Fibroblast of villous mesenchyme (primary cell): Measurements from ENCODE around the gene CAMSAP3. TPM values are rescaled to one million over a fixed set of nuclear protein-coding genes. Genes with fewer than 3 reads are reported as not detected.

Experiments used
- DNase-seq: peaks from one replicate; pipeline ENCODE4 v3.0.0-alpha.2; 2010; ENCODE audit warnings: low read depth
- H3K4me3 ChIP-seq: 2 replicates; pipeline ENCODE4 v1.5.1; 2011; ENCODE audit warnings: low read depth, mild to moderate bottlenecking, low read length
- CTCF ChIP-seq: IDR thresholded peaks from 2 replicates; pipeline ENCODE4 v1.5.1; 2012; ENCODE audit warnings: low read depth, mild to moderate bottlenecking, low read length; ENCODE audit not compliant: insufficient read depth
- total RNA-seq: library from RNA; depleted of rRNA; stranded (reverse); fragments of >200 nt; gene quantifications from 2 replicates; pipeline ENCODE4 v1.2.3, GENCODE V29; 2012

Gene CAMSAP3
- total RNA-seq, 1 donor, result not detected

GRCh38 chr19:7560255-7560654 lies 35.4 kb upstream of the CAMSAP3 start:
- no peak for DNase-seq
- no peak overlapping the region for H3K4me3 ChIP-seq
- no peak for TF ChIP-seq CTCF

- TF ChIP-seq CTCF, result no peak
- DNase-seq, result no peak
- no peak overlapping the region for H3K4me3 ChIP-seq
Observed at GRCh38 chr19:7561325-7561724, 34.3 kb upstream of the CAMSAP3 start.

GRCh38 chr19:7562646-7563393 lies 32.8 kb upstream of the CAMSAP3 start:
- no peak overlapping the region for H3K4me3 ChIP-seq
- TF ChIP-seq CTCF, result no peak
- peak; percentile 6 for DNase-seq

GRCh38 chr19:7564866-7565265 lies 30.8 kb upstream of the CAMSAP3 start:
- H3K4me3 ChIP-seq, result no peak overlapping the region
- TF ChIP-seq CTCF, result no peak
- DNase-seq, result no peak

- no peak for DNase-seq
- no peak for TF ChIP-seq CTCF
- no peak overlapping the region for H3K4me3 ChIP-seq
Observed at GRCh38 chr19:7565332-7565731, 30.3 kb upstream of the CAMSAP3 start.

- DNase-seq, result no peak
- no peak overlapping the region for H3K4me3 ChIP-seq
- no peak for TF ChIP-seq CTCF
Observed at GRCh38 chr19:7570761-7571160, 24.9 kb upstream of the CAMSAP3 start.
